NT2/D1 (cell line): Measurements from ENCODE around the gene PCDHGA7.

ENCODE experiments used
- DNase-seq: peaks from one replicate; pipeline ENCODE4 v3.0.0-alpha.2; 2011; ENCODE audit warnings: low read depth, low spot score
- H3K27me3 ChIP-seq: 2 replicates; pipeline ENCODE4 v1.6.0; 2011; ENCODE audit warnings: mild to moderate bottlenecking; ENCODE audit not compliant: insufficient read length, insufficient read depth
- H3K36me3 ChIP-seq: 2 replicates; pipeline ENCODE4 v1.6.1; 2011; ENCODE audit warnings: mild to moderate bottlenecking, low read length, mixed read lengths; ENCODE audit not compliant: insufficient read depth, insufficient read length
- H3K4me1 ChIP-seq: 2 replicates; pipeline ENCODE4 v1.5.1; 2011; ENCODE audit not compliant: insufficient read depth, insufficient read length
- H3K4me3 ChIP-seq: 2 replicates; pipeline ENCODE4 v1.5.1; 2011; ENCODE audit warnings: low read depth; ENCODE audit not compliant: insufficient read length
- H3K9ac ChIP-seq: 2 replicates; pipeline ENCODE4 v1.6.0; 2011; ENCODE audit warnings: low read depth; ENCODE audit not compliant: insufficient read length
- H3K9me3 ChIP-seq: 2 replicates; pipeline ENCODE4 v1.5.1; 2011; ENCODE audit warnings: mild to moderate bottlenecking, low read length; ENCODE audit not compliant: insufficient read depth
- SUZ12 ChIP-seq: IDR thresholded peaks from 2 replicates; pipeline ENCODE4 v1.6.1; 2011; ENCODE audit not compliant: insufficient read length, insufficient read depth; ENCODE audit errors: extremely low read depth
- YY1 ChIP-seq: IDR thresholded peaks from 2 replicates; pipeline ENCODE4 v1.6.1; 2011; ENCODE audit not compliant: insufficient read length, insufficient read depth
- ZNF274 ChIP-seq: IDR thresholded peaks from 2 replicates; pipeline ENCODE4 v1.6.1; 2011; ENCODE audit warnings: mild to moderate bottlenecking, low read depth, low read length

Gene PCDHGA7

GRCh38 chr5:141356950-141357349, 25.6 kb upstream of the PCDHGA7 start:
- no peak for DNase-seq
- H3K4me1 ChIP-seq = no peaks in the 10 kb centered on the region
- no peaks in the 10 kb centered on the region for H3K27me3 ChIP-seq
- TF ChIP-seq YY1 (no peak), SUZ12 (no peak), ZNF274 (no peak)
- no peak overlapping the region for H3K4me3 ChIP-seq
- no peak overlapping the region for H3K9ac ChIP-seq
- H3K9me3 ChIP-seq = peaks cover 37% of the 10 kb centered on the region
- H3K36me3 ChIP-seq = no peaks in the 10 kb centered on the region

GRCh38 chr5:141359790-141360426, 22.6 kb upstream of the PCDHGA7 start, which contains the start of gene PCDHGB2:
PCDHGB2 (plus strand) TSS chr5:141359994; CDS start chr5:141360136, 142 bp downstream.
- no peaks in the 10 kb centered on the region for H3K36me3 ChIP-seq
- H3K4me1 ChIP-seq = no peaks in the 10 kb centered on the region
- H3K9ac ChIP-seq = no peak within 1 kb of the TSS
- DNase-seq = no peak
- TF ChIP-seq SUZ12 = no peak
- no peak within 1 kb of the TSS for H3K4me3 ChIP-seq
- H3K9me3 ChIP-seq = peaks cover 44% of the 10 kb centered on the region
- no peaks in the 10 kb centered on the region for H3K27me3 ChIP-seq

- Histone ChIP-seq H3K36me3 (no peaks in the 10 kb centered on the region), H3K9ac (no peak overlapping the region), H3K4me3 (no peak overlapping the region), H3K27me3 (no peaks in the 10 kb centered on the region), H3K4me1 (no peaks in the 10 kb centered on the region), H3K9me3 (peaks cover 45% of the 10 kb centered on the region)
- TF ChIP-seq SUZ12 = no peak
- TF ChIP-seq YY1 = no peak
- no peak for TF ChIP-seq ZNF274
- no peak for DNase-seq
Measured at GRCh38 chr5:141360685-141361084, 21.9 kb upstream of the PCDHGA7 start.

GRCh38 chr5:141362719-141363118, 19.8 kb upstream of the PCDHGA7 start:
- no peaks in the 10 kb centered on the region for H3K4me1 ChIP-seq
- H3K9ac ChIP-seq = no peak overlapping the region
- no peak for DNase-seq
- TF ChIP-seq ZNF274 (no peak), SUZ12 (no peak), YY1 (no peak)
- H3K9me3 ChIP-seq = peaks cover 40% of the 10 kb centered on the region; the same call in 1 of the 2 replicates
- no peaks in the 10 kb centered on the region for H3K36me3 ChIP-seq
- H3K4me3 ChIP-seq = no peak overlapping the region
- no peaks in the 10 kb centered on the region for H3K27me3 ChIP-seq

DNA sequence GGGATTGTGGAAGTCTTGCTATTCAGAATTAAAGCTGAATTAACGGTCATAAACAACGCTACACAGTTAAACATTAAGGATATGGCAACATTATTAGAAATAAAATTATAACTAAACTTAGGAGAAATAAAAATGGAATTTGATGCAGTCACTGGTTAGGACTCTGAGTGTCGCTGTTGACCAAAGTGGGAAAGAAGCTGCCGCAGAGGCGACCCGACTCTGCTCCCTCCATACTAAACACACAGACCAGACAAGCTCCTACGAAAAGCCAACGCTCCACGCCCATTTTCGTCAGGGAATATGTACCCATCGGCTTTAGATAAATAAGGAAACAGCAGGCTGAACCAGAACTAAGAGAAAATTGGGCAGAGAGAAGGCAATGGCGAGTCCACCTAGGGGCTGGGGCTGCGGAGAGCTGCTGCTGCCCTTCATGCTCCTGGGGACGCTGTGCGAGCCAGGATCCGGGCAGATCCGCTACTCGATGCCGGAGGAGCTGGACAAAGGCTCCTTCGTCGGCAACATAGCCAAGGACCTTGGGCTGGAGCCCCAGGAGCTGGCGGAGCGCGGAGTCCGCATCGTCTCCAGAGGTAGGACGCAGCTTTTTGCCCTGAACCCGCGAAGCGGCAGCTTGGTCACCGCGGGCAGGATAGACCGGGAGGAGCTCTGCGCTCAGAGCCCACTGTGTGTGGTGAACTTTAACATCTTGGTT, 18.4 kb upstream of the PCDHGA7 start, which contains the start of gene PCDHGA5:
Gene PCDHGA5 (plus strand): TSS at position 211 of the 709 bp plus-strand sequence. CDS start 169 bp downstream, at position 380.
- Histone ChIP-seq H3K9ac (no peak within 1 kb of the TSS), H3K4me1 (no peaks in the 10 kb centered on the region), H3K4me3 (no peak within 1 kb of the TSS), H3K9me3 (peaks cover 40% of the 10 kb centered on the region; the same call in 1 of the 2 replicates), H3K36me3 (no peaks in the 10 kb centered on the region), H3K27me3 (no peaks in the 10 kb centered on the region)
- no peak for DNase-seq
- TF ChIP-seq SUZ12 = no peak
- no peak for TF ChIP-seq YY1
- TF ChIP-seq ZNF274 = no peak

DNA sequence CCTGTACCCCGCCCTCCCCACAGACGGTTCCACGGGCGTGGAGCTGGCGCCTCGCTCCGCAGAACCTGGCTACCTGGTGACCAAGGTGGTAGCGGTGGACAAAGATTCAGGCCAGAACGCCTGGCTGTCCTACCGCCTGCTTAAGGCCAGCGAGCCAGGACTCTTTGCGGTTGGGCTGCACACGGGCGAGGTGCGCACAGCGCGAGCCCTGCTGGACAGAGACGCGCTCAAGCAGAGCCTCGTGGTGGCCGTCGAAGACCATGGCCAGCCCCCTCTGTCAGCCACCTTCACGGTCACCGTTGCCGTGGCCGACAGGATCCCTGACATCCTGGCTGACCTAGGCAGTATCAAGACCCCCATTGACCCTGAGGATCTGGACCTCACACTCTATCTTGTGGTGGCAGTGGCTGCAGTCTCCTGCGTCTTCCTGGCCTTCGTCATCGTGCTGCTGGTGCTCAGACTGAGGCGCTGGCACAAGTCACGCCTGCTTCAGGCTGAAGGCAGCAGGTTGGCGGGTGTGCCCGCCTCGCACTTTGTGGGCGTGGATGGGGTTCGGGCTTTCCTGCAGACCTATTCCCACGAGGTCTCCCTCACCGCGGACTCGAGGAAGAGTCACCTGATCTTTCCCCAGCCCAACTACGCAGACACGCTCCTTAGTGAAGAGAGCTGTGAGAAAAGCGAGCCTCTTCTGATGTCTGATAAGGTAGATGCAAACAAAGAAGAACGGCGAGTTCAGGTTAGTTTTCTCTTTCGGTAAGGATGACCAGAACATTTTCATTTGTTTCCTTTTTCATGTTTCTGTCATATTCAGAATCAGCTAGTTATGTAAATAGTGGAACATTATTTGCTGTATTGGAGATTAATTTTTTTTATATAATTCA, 16.3 kb upstream of the PCDHGA7 start:
- no peak overlapping the region for H3K9ac ChIP-seq
- H3K27me3 ChIP-seq = no peaks in the 10 kb centered on the region
- H3K4me3 ChIP-seq = no peak overlapping the region
- no peak for TF ChIP-seq SUZ12
- no peak for DNase-seq
- no peaks in the 10 kb centered on the region for H3K4me1 ChIP-seq
- peaks cover 46% of the 10 kb centered on the region; the same call in 1 of the 2 replicates for H3K9me3 ChIP-seq
- H3K36me3 ChIP-seq = no peaks in the 10 kb centered on the region

DNA sequence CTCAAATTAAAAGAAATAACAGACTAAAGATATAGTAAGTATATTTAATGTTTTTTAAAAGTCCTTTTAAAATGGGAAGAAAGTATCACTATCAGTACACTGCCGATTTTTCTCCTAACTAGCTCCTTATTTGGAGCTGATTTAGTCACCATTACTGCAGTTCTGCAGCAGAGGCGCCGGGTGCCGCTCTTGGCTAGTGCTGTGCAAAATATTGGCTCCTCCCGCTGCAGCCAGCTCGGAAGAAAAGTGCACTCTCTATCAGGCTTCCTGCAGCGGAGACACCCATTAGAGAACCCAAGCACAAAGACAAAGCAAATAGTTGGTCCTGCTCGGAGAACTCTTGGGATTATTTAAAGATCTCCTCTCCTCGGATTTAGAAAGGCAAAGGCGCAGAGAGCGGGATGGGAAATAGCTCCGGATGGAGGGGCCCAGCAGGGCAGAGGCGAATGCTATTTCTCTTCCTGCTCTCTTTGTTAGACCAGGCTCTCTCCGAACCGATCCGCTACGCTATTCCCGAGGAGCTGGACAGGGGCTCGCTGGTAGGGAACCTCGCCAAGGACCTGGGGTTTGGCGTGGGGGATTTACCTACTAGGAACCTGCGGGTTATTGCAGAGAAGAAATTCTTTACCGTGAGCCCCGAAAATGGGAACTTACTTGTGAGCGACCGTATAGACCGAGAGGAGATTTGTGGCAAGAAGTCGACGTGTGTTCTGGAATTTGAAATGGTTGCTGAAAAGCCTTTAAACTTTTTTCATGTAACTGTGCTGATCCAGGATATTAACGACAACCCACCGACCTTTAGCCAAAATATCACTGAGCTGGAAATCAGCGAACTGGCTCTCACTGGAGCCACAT, 12.3 kb upstream of the PCDHGA7 start, which contains the start of gene PCDHGB3:
Gene PCDHGB3 (plus strand): TSS at position 249 of the 855 bp plus-strand sequence. CDS start 153 bp downstream, at position 402.
- H3K36me3 ChIP-seq = no peaks in the 10 kb centered on the region
- no peaks in the 10 kb centered on the region for H3K4me1 ChIP-seq
- H3K9me3 ChIP-seq = peaks cover 30% of the 10 kb centered on the region; the same call in 1 of the 2 replicates
- TF ChIP-seq YY1 (no peak), ZNF274 (no peak), SUZ12 (no peak)
- no peak within 1 kb of the TSS for H3K4me3 ChIP-seq
- no peak within 1 kb of the TSS for H3K9ac ChIP-seq
- H3K27me3 ChIP-seq = no peaks in the 10 kb centered on the region
- DNase-seq = no peak
